Parathyroid adenoma (tissue), 2 donors: ENCODE results near the gene ASH1L.

Experiments used
- H2AFZ ChIP-seq: fragments of 300-600 bp; sonication (generic); one replicate; pipeline ENCODE4 v1.7.0; 2017; ENCODE audit warnings: antibody characterized with exemption, mild to moderate bottlenecking
- H3K27ac ChIP-seq: fragments of 300-600 bp; sonication (generic); one replicate; pipeline ENCODE4 v1.7.0; 2017
- H3K27me3 ChIP-seq: fragments of 300-600 bp; sonication (generic); one replicate; pipeline ENCODE4 v1.7.0; 2017; ENCODE audit warnings: low read length; ENCODE audit not compliant: control insufficient read depth, insufficient read depth
- H3K36me3 ChIP-seq: fragments of 300-600 bp; sonication (generic); one replicate; pipeline ENCODE4 v1.7.0; 2017; ENCODE audit warnings: low read length; ENCODE audit not compliant: control insufficient read depth, insufficient read depth
- H3K4me1 ChIP-seq: fragments of 300-600 bp; sonication (generic); one replicate; pipeline ENCODE4 v1.7.0; 2017; ENCODE audit warnings: control low read depth
- H3K4me2 ChIP-seq: fragments of 300-600 bp; sonication (generic); one replicate; pipeline ENCODE4 v1.7.0; 2017; ENCODE audit warnings: low read length
- H3K4me3 ChIP-seq: fragments of 300-600 bp; sonication (generic); one replicate; pipeline ENCODE4 v1.7.0; 2017; ENCODE audit warnings: low read depth, low read length
- H3K79me2 ChIP-seq: fragments of 300-600 bp; sonication (generic); one replicate; pipeline ENCODE4 v1.7.0; 2017; ENCODE audit warnings: control low read depth
- H3K9ac ChIP-seq: fragments of 300-600 bp; sonication (generic); one replicate; pipeline ENCODE4 v1.7.0; 2017; ENCODE audit warnings: mild to moderate bottlenecking
- H3K9me3 ChIP-seq: fragments of 300-600 bp; sonication (generic); one replicate; pipeline ENCODE4 v1.7.0; 2017; ENCODE audit warnings: low read length; ENCODE audit not compliant: control insufficient read depth
- TF ChIP-seq, protein P1 (sequence below): fragments of 300-600 bp; sonication (generic); IDR thresholded peaks from one replicate; pipeline ENCODE4 v1.7.0; 2017; ENCODE audit warnings: antibody characterized with exemption, mild to moderate bottlenecking
- donor health status: primary hyperparathyroidism.

Gene ASH1L

GRCh38 chr1:155324037-155324716 is 238.4 kb downstream of the ASH1L start:
- Histone ChIP-seq H3K79me2 (no peaks in the 10 kb centered on the region), H2AFZ (peak overlapping the region; percentile 82), H3K36me3 (no peaks in the 10 kb centered on the region), H3K4me3 (peak overlapping the region; percentile 99), H3K27ac (peak overlapping the region; percentile 95), H3K27me3 (no peaks in the 10 kb centered on the region), H3K4me2 (peak overlapping the region; percentile 100), H3K9me3 (no peaks in the 10 kb centered on the region), H3K4me1 (no peaks in the 10 kb centered on the region), H3K9ac (no peak overlapping the region)
- TF ChIP-seq, protein P1, sequence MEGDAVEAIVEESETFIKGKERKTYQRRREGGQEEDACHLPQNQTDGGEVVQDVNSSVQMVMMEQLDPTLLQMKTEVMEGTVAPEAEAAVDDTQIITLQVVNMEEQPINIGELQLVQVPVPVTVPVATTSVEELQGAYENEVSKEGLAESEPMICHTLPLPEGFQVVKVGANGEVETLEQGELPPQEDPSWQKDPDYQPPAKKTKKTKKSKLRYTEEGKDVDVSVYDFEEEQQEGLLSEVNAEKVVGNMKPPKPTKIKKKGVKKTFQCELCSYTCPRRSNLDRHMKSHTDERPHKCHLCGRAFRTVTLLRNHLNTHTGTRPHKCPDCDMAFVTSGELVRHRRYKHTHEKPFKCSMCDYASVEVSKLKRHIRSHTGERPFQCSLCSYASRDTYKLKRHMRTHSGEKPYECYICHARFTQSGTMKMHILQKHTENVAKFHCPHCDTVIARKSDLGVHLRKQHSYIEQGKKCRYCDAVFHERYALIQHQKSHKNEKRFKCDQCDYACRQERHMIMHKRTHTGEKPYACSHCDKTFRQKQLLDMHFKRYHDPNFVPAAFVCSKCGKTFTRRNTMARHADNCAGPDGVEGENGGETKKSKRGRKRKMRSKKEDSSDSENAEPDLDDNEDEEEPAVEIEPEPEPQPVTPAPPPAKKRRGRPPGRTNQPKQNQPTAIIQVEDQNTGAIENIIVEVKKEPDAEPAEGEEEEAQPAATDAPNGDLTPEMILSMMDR, result no peak

DNA sequence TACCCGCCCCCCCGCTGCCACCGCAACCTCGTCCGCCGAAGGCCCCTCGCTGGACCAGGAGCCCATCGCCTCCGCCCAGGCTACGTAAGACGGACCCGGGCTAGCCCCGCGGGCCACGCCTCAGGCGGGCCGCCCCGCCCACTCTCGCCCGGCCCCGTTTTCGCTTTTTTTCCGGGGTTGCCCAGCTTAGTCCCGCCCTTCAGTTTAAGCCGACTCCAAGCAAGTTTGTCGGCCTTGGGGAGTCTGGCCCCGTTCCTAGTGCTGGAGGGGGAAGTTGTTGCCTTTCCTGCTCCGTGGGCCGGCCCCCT is 238.9 kb downstream of the ASH1L start:
- H3K4me2 ChIP-seq, result peak overlapping the region; percentile 100
- peak overlapping the region; percentile 82 for H2AFZ ChIP-seq
- H3K9ac ChIP-seq, result no peak overlapping the region
- no peaks in the 10 kb centered on the region for H3K27me3 ChIP-seq
- TF ChIP-seq, protein P1, result no peak
- H3K27ac ChIP-seq, result peak overlapping the region; percentile 95
- H3K79me2 ChIP-seq, result no peaks in the 10 kb centered on the region
- peak overlapping the region; percentile 99 for H3K4me3 ChIP-seq
- H3K4me1 ChIP-seq, result no peaks in the 10 kb centered on the region
- no peaks in the 10 kb centered on the region for H3K36me3 ChIP-seq
- H3K9me3 ChIP-seq, result no peaks in the 10 kb centered on the region

DNA sequence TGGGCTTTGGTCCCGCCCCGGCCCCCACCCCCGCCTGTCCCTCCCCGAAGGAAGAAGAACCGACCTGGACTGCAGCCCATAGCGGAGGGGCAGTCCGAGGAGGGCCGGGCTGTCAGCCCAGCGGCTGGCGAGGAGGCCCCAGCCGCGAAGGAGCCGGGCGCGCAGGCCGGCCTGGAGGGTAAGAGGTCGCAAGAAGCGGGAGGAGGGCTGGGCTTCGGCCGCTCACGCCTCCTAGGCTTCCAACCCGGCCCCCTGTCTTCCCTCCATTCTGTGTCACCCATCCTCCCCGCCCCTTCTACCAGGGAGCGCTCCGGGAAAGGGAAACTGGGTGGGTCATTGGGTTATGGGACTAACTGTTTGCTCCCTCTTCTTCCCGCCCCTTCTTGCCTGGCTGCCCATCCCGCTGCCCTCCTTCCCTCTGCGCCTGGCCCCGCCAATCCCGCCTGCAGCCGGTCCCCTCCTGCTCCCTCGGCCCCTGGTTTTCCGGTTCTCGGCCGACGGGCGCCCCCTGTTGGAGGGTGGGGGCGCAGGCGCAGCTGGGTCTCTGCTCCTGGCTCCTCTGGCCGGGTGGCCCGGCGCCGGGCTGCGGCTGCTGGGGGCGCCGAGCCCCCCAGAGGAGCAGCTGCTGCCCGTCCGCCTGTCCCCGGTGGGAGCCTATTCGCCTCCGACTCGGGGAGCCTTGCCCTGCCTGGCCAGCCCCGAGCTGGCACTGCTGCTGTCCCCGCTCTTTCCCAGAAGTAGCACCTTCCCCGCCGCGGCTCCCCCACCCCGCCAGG is 239.5 kb downstream of the ASH1L start:
- Histone ChIP-seq H3K36me3 (no peaks in the 10 kb centered on the region), H3K9me3 (no peaks in the 10 kb centered on the region), H3K79me2 (no peaks in the 10 kb centered on the region), H3K9ac (no peak overlapping the region), H3K4me1 (no peaks in the 10 kb centered on the region), H3K4me2 (peak overlapping the region; percentile 100), H2AFZ (peak overlapping the region; percentile 82), H3K4me3 (peak overlapping the region; percentile 99), H3K27ac (peak overlapping the region; percentile 95), H3K27me3 (no peaks in the 10 kb centered on the region)
- TF ChIP-seq, protein P1, result peak; percentile 86

- H3K4me3 ChIP-seq, result peak overlapping the region; percentile 6
- peak overlapping the region; percentile 95 for H3K27ac ChIP-seq
- peak overlapping the region; percentile 82 for H2AFZ ChIP-seq
- no peaks in the 10 kb centered on the region for H3K79me2 ChIP-seq
- H3K9me3 ChIP-seq, result no peaks in the 10 kb centered on the region
- no peaks in the 10 kb centered on the region for H3K36me3 ChIP-seq
- TF ChIP-seq, protein P1, result no peak
- H3K27me3 ChIP-seq, result no peaks in the 10 kb centered on the region
- peak overlapping the region; percentile 100 for H3K4me2 ChIP-seq
- no peak overlapping the region for H3K9ac ChIP-seq
- H3K4me1 ChIP-seq, result no peaks in the 10 kb centered on the region
Measured at GRCh38 chr1:155322571-155322952, 240.0 kb downstream of the ASH1L start.
